Ovary (tissue), 9 donors: Measurements from ENCODE around the gene PCBP3. TPM values are rescaled to one million over a fixed set of nuclear protein-coding genes. Genes with fewer than 3 reads are reported as not detected.
"Not testable (repeated sequence)": the region's sequence is repeated elsewhere in the genome, so short reads cannot be mapped to it uniquely, and the experiment has no call there.

ENCODE experiments used
- DNase-seq, 5 donors: peaks; one replicate each; pipeline ENCODE4 v3.0.0-alpha.2; 2019 to 2020
- H3K27ac ChIP-seq, 2 donors: fragments of 200-600 bp; one replicate each; pipeline versions ENCODE4 v1.5.1 to v1.8.0; 2019 to 2022
- H3K27me3 ChIP-seq: fragments of 200-600 bp; one replicate; pipeline ENCODE4 v1.8.0; 2022
- H3K36me3 ChIP-seq: fragments of 200-600 bp; sonication (generic); one replicate; pipeline ENCODE4 v1.5.1; 2019
- H3K4me1 ChIP-seq: one replicate; pipeline ENCODE4 v1.8.1; 2013; ENCODE audit warnings: mild to moderate bottlenecking, moderate library complexity; ENCODE audit not compliant: insufficient read depth
- H3K4me3 ChIP-seq: fragments of 200-600 bp; sonication (generic); one replicate; pipeline ENCODE4 v1.5.1; 2017
- H3K9me3 ChIP-seq, 2 donors: fragments of 200-600 bp in 1 of 2; sonication (generic) in 1 of 2; one replicate each; pipeline versions ENCODE4 v1.5.1 to v1.8.1; 2013 to 2019; ENCODE audit warnings: mild to moderate bottlenecking in 1 of 2, moderate library complexity in 1 of 2
- EP300 ChIP-seq: sonication (generic); formaldehyde crosslinking; IDR thresholded peaks from one replicate; pipeline ENCODE4 v1.6.1; 2017; ENCODE audit warnings: antibody characterized with exemption
- POLR2A ChIP-seq: fragments of 450-650 bp; IDR thresholded peaks from one replicate; pipeline ENCODE4 v1.6.1; 2017; ENCODE audit warnings: antibody characterized with exemption, mild to moderate bottlenecking, moderate library complexity
- WGBS, 3 donors: extraction: QIAGEN DNeasy Blood & Tissue Kit in 1 of 3; methylation state at CpG; one replicate each; pipeline versions ENCODE4 v1.1.5 to v1.1.7; 2013 to 2017; 5-methylcytosine and 5-hydroxymethylcytosine counted together
- intact Hi-C, 4 donors: fragments of 100-400 bp; cut with DNase I; formaldehyde crosslinking; loops; one replicate each; pipeline versions ENCODE4 v1.11.0 to v1.15.1; 2022 to 2023
- polyA plus RNA-seq, 2 donors: library from polyadenylated mRNA; stranded (reverse); fragments of 200-250 nt in 1 of 2; fragments of 350-450 nt in 1 of 2; fragmentation: Illumina TruSeq in 1 of 2; extraction: RNeasy Lipid Tissue Mini Kit (QIAGEN cat#74804) in 1 of 2; gene quantifications; one replicate each; pipeline ENCODE4 v1.2.3, GENCODE V29; 2013 to 2014
- total RNA-seq, 7 donors: library from RNA; depleted of rRNA in 2 of 7; stranded (reverse); fragments of >200 nt in 2 of 7; fragmentation: NEBNext Ultra II Directional in 3 of 7; extraction: Animal tissue kit (Norgen Biotek cat#: 25700) in 3 of 7; gene quantifications; one replicate each; pipeline versions ENCODE4 v1.1.0 to v1.2.4, GENCODE V29; 2016 to 2023
- TF ChIP-seq, protein P1 (sequence below), 3 donors: fragments of 450-650 bp in 2 of 3; fragments of 200-600 bp in 1 of 3; IDR thresholded peaks; one replicate each; pipeline versions ENCODE4 v1.5.1 to v1.8.0; 2016 to 2022; ENCODE audit warnings: antibody characterized with exemption in 3 of 3, mild to moderate bottlenecking in 1 of 3
- donor health status: DM: no; HTN: no; CAD: no; lungs with moderate emphysema.
- donor health status: DM: no; HTN: no; CAD: no.
- donor health status: Bipolar disorder and iron deficiency.
- donor health status: DM: yes; HTN: yes; CAD: no.
- donor health status: DM: no; HTN: no; CAD: no.
- donor health status: DM: yes; HTN: yes; CAD: no.

The PCBP3 gene
- total and polyA plus RNA-seq, 9 donors, result 2.4 to 10.1 (median 5.4) TPM

- Histone ChIP-seq H3K36me3 (no peaks in the 10 kb centered on the region), H3K9me3 (no peaks in the 10 kb centered on the region), H3K27ac (no peak overlapping the region), H3K27me3 (no peaks in the 10 kb centered on the region), H3K4me3 (peak overlapping the region; percentile 2), H3K4me1 (peaks cover 15% of the 10 kb centered on the region)
- WGBS, 3 donors, result 21 to 25% (median 23%) methylated on average over 21 of the region's 21 CpGs
- TF ChIP-seq POLR2A, result no peak
- TF ChIP-seq, protein P1, sequence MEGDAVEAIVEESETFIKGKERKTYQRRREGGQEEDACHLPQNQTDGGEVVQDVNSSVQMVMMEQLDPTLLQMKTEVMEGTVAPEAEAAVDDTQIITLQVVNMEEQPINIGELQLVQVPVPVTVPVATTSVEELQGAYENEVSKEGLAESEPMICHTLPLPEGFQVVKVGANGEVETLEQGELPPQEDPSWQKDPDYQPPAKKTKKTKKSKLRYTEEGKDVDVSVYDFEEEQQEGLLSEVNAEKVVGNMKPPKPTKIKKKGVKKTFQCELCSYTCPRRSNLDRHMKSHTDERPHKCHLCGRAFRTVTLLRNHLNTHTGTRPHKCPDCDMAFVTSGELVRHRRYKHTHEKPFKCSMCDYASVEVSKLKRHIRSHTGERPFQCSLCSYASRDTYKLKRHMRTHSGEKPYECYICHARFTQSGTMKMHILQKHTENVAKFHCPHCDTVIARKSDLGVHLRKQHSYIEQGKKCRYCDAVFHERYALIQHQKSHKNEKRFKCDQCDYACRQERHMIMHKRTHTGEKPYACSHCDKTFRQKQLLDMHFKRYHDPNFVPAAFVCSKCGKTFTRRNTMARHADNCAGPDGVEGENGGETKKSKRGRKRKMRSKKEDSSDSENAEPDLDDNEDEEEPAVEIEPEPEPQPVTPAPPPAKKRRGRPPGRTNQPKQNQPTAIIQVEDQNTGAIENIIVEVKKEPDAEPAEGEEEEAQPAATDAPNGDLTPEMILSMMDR (IDR thresholded peaks at IDR 0.05), result no peak
- TF ChIP-seq EP300, result no peak
- peak; percentile 73 to 84 (median 81) for DNase-seq
- intact Hi-C loops, result no loop called here
Observed at GRCh38 chr21:45950740-45951515, 307.4 kb downstream of the PCBP3 start.

DNA sequence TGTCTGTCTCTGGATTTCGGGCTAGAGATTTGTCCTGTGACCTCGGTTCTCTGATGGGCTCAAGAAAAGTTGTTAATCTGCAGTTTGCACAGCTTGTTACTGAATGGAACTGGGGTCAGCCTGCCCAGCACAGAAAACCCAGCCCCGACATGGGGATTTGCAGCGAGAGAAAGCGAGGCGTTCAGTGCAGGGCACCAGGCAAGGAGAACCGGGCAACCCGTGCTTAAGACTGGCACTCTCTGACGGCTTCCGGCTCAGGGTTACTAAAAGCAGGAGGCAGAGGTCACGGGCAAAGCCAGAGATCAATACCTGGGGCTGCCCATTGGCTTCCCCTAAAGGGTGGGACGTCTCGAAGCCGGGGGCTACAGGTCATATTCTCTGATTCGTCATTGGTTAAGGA is 308.2 kb downstream of the PCBP3 start:
- intact Hi-C loops, result no loop called here
- Histone ChIP-seq H3K27ac (no peak overlapping the region), H3K36me3 (no peaks in the 10 kb centered on the region), H3K9me3 (no peaks in the 10 kb centered on the region), H3K27me3 (no peaks in the 10 kb centered on the region), H3K4me3 (no peak overlapping the region), H3K4me1 (peaks cover 15% of the 10 kb centered on the region)
- DNase-seq, result peak in 1 of 5 donors; percentile 40
- no peak for TF ChIP-seq EP300
- TF ChIP-seq, protein P1 (IDR thresholded peaks at IDR 0.05), result no peak
- TF ChIP-seq POLR2A, result no peak
- WGBS, 3 donors, result 61 to 74% (median 73%) methylated on average over 15 of the region's 15 CpGs

GRCh38 chr21:45952527-45952926 is 309.0 kb downstream of the PCBP3 start:
- H3K9me3 ChIP-seq, H3K36me3 ChIP-seq, H3K27me3 ChIP-seq, H3K4me3 ChIP-seq, intact Hi-C loops: not testable (repeated sequence)
- peak in 1 of 5 donors; percentile 24 for DNase-seq
- Histone ChIP-seq H3K4me1 (peaks cover 15% of the 10 kb centered on the region), H3K27ac (peak overlapping the region in 1 of 2 donors; percentile 73)
- WGBS, 3 donors, result 84 to 96% (median 86%) methylated on average over 10 of the region's 10 CpGs

DNA sequence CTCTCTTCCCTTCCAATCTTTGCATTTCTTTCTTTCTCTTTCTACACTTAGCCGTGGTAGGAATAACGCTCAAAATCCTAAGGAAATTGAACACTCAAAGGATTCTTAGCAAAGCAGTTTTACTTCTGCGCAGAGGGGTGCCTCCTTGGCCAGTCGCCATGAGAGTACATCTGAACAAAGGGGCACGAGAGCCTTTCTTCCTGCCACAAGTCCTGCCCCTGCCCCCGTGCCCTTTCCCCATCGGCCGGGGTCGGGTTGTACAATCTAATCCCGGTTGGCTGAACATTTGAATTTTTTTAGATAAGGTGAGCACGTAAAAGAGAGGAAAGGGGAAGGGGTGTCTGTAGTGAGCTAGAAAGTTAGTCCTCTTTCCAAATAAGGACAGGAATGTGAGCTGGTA is 309.4 kb downstream of the PCBP3 start:
- peak in 2 of 5 donors; percentile 45 to 55 for DNase-seq
- no peak for TF ChIP-seq EP300
- Histone ChIP-seq H3K27me3 (no peaks in the 10 kb centered on the region), H3K9me3 (no peaks in the 10 kb centered on the region), H3K4me1 (peaks cover 15% of the 10 kb centered on the region), H3K36me3 (no peaks in the 10 kb centered on the region), H3K4me3 (no peak overlapping the region), H3K27ac (peak overlapping the region in 1 of 2 donors; percentile 73)
- intact Hi-C loops, result no loop called here
- WGBS, 3 donors, result 44 to 47% (median 44%) methylated on average over 11 of the region's 11 CpGs

- 4 to 9% (median 7%) methylated on average over 12 of the region's 12 CpGs for WGBS, 3 donors
- intact Hi-C loops, result no loop called here
Observed at GRCh38 chr21:45954261-45954660, 310.7 kb downstream of the PCBP3 start.

GRCh38 chr21:45954921-45955320 is 311.4 kb downstream of the PCBP3 start:
- intact Hi-C loops, result no loop called here
- Histone ChIP-seq H3K27ac (peak overlapping the region in 1 of 2 donors; percentile 73), H3K4me1 (peaks cover 14% of the 10 kb centered on the region), H3K4me3 (no peak overlapping the region), H3K9me3 (no peaks in the 10 kb centered on the region), H3K36me3 (no peaks in the 10 kb centered on the region), H3K27me3 (no peaks in the 10 kb centered on the region)
- 76 to 87% (median 87%) methylated on average over 6 of the region's 6 CpGs for WGBS, 3 donors
- TF ChIP-seq, protein P1 (IDR thresholded peaks at IDR 0.05), result no peak
- no peak for TF ChIP-seq EP300
- no peak for TF ChIP-seq POLR2A
- no peak for DNase-seq

More at GRCh38 chr21:45954261-45954660, 310.7 kb downstream of the PCBP3 start:
- Histone ChIP-seq H3K4me1 (peaks cover 17% of the 10 kb centered on the region), H3K27me3 (no peaks in the 10 kb centered on the region), H3K4me3 (no peak overlapping the region), H3K27ac (peak overlapping the region in 1 of 2 donors; percentile 73), H3K36me3 (no peaks in the 10 kb centered on the region), H3K9me3 (no peaks in the 10 kb centered on the region)
- peak in 4 of 5 donors; percentile 41 to 66 (median 52) for DNase-seq
- TF ChIP-seq EP300, result no peak
